ENCODE data around the gene NUCKS1.

The NUCKS1 gene

DNA sequence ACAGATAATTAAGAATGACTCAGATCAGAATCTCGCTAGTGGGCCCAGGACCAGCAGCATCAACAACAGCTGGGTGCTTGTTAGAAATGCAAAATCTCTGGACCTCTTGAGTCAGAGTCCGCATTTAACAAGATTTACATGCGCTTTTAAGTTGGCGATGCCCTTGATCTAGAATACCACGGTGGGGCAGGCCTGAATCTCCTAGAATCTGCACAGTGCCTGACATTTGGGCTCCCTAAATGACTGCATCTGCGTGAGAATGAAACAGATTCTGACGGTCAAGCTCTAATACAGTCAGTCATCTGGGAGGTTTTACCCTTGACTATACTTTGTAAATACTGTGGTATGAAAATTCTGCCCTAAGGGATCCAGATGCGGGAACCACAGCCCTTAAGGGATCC, 42.5 kb upstream of the NUCKS1 start:
- no peak overlapping the region for H4K5ac ChIP-seq (ENCODE audit: low read length)
- H3K18ac ChIP-seq (ENCODE audit: low read length) = no peak overlapping the region
- no peaks in the 10 kb centered on the region for H3K4me1 ChIP-seq (ENCODE audit: control insufficient read depth, low read depth, low read length)
- H3K23ac ChIP-seq (ENCODE audit: low read length) = no peak overlapping the region
- H2BK15ac ChIP-seq (replicated peaks; ENCODE audit: low read depth) = no peak overlapping the region
- H3K4ac ChIP-seq (ENCODE audit: low read depth, low read length) = no peak overlapping the region
- no peak overlapping the region for H3K4me2 ChIP-seq (ENCODE audit: low read length)
- H3K79me1 ChIP-seq (ENCODE audit: low read length) = no peaks in the 10 kb centered on the region
- H3K79me2 ChIP-seq (ENCODE audit: control insufficient read depth, insufficient read depth, low read length) = no peaks in the 10 kb centered on the region
- no peak overlapping the region for H3K9ac ChIP-seq (ENCODE audit: low read length)
- H3K4me3 ChIP-seq (ENCODE audit: low read length) = no peak overlapping the region
- no peak overlapping the region for H2BK5ac ChIP-seq (ENCODE audit: low read length)
- peaks cover 9% of the 10 kb centered on the region for H3K36me3 ChIP-seq (ENCODE audit: control insufficient read depth, insufficient read depth, low read length)
- no peak overlapping the region for H2AK5ac ChIP-seq (ENCODE audit: low read length)
- no peak overlapping the region for H2BK120ac ChIP-seq (ENCODE audit: low read depth, low read length)
- no peak for DNase-seq
- no peak overlapping the region for H3K27ac ChIP-seq (ENCODE audit: low read depth, low read length)
- H3K27me3 ChIP-seq (ENCODE audit: insufficient read depth, low read length, poor library complexity) = no peaks in the 10 kb centered on the region
- H3K56ac ChIP-seq (ENCODE audit: low read length) = no peak overlapping the region
- no peak overlapping the region for H4K8ac ChIP-seq (ENCODE audit: low read depth, low read length)
- no CpG with 5 or more reads among the region's 8 CpGs for WGBS (ENCODE audit: extremely low coverage, insufficient coverage, low lambda C conversion rate)

DNA sequence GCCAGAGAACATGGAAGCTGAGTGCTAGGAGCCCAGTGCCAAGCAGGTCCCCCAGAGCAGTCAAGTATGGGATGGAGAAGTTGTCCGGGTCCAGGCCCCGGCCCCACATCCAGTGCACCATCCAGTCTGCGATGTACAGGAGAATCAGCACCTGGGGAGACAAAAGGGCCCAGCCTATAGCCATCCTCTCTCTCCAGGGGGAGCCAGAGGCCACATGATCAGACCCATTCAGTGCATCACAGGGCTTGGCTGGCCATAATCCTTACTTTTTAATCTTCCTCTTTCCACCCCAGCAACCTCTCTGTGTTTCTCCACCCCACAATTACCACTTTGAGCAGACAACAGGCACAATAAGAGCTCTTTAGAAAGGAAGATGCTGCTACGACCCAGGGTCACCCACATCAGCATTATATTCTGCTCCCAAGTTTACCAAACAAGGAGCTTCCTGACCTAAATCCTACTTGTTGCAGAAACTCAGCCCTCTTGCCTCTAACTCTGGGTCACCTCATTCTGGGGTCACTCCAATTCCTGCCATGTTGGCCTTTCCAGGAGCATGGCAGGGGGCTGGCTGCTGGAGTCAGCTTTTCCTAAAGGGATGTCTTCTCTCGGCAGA, 41.7 kb upstream of the NUCKS1 start:
- Histone ChIP-seq H3K36me3 (ENCODE audit: control insufficient read depth, insufficient read depth, low read length) (peaks cover 6% of the 10 kb centered on the region), H3K4ac (ENCODE audit: low read depth, low read length) (no peak overlapping the region), H3K4me3 (ENCODE audit: low read length) (no peak overlapping the region), H3K4me2 (ENCODE audit: low read length) (no peak overlapping the region), H3K79me2 (ENCODE audit: control insufficient read depth, insufficient read depth, low read length) (no peaks in the 10 kb centered on the region), H3K56ac (ENCODE audit: low read length) (no peak overlapping the region), H2BK15ac (replicated peaks; ENCODE audit: low read depth) (no peak overlapping the region), H3K18ac (ENCODE audit: low read length) (no peak overlapping the region), H2AK5ac (ENCODE audit: low read length) (no peak overlapping the region), H3K9ac (ENCODE audit: low read length) (no peak overlapping the region), H2BK120ac (ENCODE audit: low read depth, low read length) (no peak overlapping the region), H3K23ac (ENCODE audit: low read length) (no peak overlapping the region), H3K4me1 (ENCODE audit: control insufficient read depth, low read depth, low read length) (no peaks in the 10 kb centered on the region), H4K5ac (ENCODE audit: low read length) (no peak overlapping the region), H3K79me1 (ENCODE audit: low read length) (no peaks in the 10 kb centered on the region), H4K8ac (ENCODE audit: low read depth, low read length) (no peak overlapping the region), H2BK5ac (ENCODE audit: low read length) (no peak overlapping the region), H3K27ac (ENCODE audit: low read depth, low read length) (no peak overlapping the region), H3K27me3 (ENCODE audit: insufficient read depth, low read length, poor library complexity) (no peaks in the 10 kb centered on the region)
- peak; percentile 65 for DNase-seq
- no CpG with 5 or more reads among the region's 5 CpGs for WGBS (ENCODE audit: extremely low coverage, insufficient coverage, low lambda C conversion rate)

DNA sequence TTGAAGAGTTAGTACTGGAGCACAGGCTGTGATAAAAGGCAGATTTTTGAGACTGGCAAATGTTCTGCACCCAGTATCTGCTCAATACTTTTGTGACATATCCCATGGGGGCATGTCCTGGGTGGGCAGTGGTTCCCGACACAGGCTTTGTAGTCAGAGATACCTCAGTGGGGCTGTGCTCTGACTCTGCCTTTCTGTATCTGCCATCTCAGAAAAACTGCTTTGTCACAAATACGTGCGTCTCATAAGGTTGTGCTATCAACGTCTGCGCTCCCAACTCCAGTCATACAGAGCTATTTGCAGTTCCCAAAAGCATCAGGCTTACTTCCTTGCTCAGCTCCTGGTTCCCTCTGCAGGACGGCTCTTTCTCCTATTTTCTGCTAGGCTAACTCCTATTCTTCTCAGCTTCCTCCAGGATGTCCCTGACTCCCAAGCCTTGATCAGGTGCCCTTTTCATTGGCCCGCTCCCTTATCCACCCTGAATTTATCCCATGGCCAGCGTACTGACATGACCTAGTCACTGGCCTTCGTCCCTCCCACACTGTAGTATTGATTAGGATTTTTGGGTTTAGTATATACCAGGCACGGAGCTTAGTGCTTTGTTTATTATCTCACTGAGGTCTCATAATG, 37.4 kb upstream of the NUCKS1 start:
- Histone ChIP-seq H3K4me2 (ENCODE audit: low read length) (no peak overlapping the region), H3K9ac (ENCODE audit: low read length) (no peak overlapping the region), H2BK15ac (replicated peaks; ENCODE audit: low read depth) (no peak overlapping the region), H3K56ac (ENCODE audit: low read length) (no peak overlapping the region), H3K4me3 (ENCODE audit: low read length) (no peak overlapping the region), H3K4ac (ENCODE audit: low read depth, low read length) (no peak overlapping the region), H4K5ac (ENCODE audit: low read length) (no peak overlapping the region), H2BK5ac (ENCODE audit: low read length) (no peak overlapping the region), H3K23ac (ENCODE audit: low read length) (no peak overlapping the region), H2AK5ac (ENCODE audit: low read length) (no peak overlapping the region), H3K4me1 (ENCODE audit: control insufficient read depth, low read depth, low read length) (no peaks in the 10 kb centered on the region), H3K36me3 (ENCODE audit: control insufficient read depth, insufficient read depth, low read length) (no peaks in the 10 kb centered on the region), H3K18ac (ENCODE audit: low read length) (no peak overlapping the region), H3K27me3 (ENCODE audit: insufficient read depth, low read length, poor library complexity) (no peaks in the 10 kb centered on the region), H3K27ac (ENCODE audit: low read depth, low read length) (no peak overlapping the region), H4K8ac (ENCODE audit: low read depth, low read length) (no peak overlapping the region), H2BK120ac (ENCODE audit: low read depth, low read length) (no peak overlapping the region), H3K79me2 (ENCODE audit: control insufficient read depth, insufficient read depth, low read length) (no peaks in the 10 kb centered on the region), H3K79me1 (ENCODE audit: low read length) (no peaks in the 10 kb centered on the region)
- no CpG with 5 or more reads among the region's 10 CpGs for WGBS (ENCODE audit: extremely low coverage, insufficient coverage, low lambda C conversion rate)
- DNase-seq = no peak

DNA sequence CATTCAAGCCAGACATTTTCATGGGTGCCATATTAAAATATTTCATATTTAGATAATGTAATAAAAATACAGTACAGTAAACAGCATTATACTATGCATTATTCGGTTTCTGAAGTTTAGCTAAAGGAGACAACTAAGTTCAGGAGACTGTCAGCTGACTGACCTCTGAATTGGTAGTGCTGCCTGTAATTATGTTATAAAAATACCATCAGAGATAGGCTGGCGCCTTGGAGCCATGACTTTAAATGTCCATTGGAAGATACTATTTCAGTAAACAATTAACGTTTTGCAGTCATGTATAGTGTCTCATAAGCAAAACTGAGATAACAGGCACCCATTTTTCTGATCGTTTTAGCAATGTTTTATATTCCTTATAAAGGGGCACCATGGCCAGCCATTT, 36.6 kb upstream of the NUCKS1 start:
- no peak overlapping the region for H2AK5ac ChIP-seq (ENCODE audit: low read length)
- H2BK15ac ChIP-seq (replicated peaks; ENCODE audit: low read depth) = no peak overlapping the region
- no peak for DNase-seq

DNA sequence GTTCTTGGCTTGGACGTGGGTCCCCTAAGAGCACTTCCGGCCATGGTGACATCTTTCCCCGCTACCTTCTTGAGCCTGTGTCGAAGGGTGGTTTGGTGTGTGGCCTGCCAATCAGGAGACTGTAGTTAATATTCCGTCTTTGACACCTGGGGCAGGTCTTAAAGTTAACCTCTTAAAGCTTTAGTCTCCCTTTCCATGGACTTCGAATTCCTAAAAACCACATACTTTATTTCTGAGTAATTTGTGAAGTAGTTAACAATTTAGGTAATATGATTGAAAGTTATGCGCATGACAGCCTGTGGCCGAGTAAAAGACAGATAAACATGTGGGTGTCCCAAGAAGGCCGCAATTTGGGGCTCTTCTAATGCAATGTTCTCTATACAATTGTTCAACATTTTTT, 35.5 kb upstream of the NUCKS1 start:
- WGBS (ENCODE audit: extremely low coverage, insufficient coverage, low lambda C conversion rate) = no CpG with 5 or more reads among the region's 9 CpGs
- H3K23ac ChIP-seq (ENCODE audit: low read length) = no peak overlapping the region

More for the DNA sequence above, 36.6 kb upstream of the NUCKS1 start:
- no peaks in the 10 kb centered on the region for H3K36me3 ChIP-seq (ENCODE audit: control insufficient read depth, insufficient read depth, low read length)
- no peak overlapping the region for H2BK5ac ChIP-seq (ENCODE audit: low read length)
- no peak overlapping the region for H3K18ac ChIP-seq (ENCODE audit: low read length)
- H3K27ac ChIP-seq (ENCODE audit: low read depth, low read length) = no peak overlapping the region
- H3K4ac ChIP-seq (ENCODE audit: low read depth, low read length) = no peak overlapping the region
- no peaks in the 10 kb centered on the region for H3K4me1 ChIP-seq (ENCODE audit: control insufficient read depth, low read depth, low read length)
- H3K56ac ChIP-seq (ENCODE audit: low read length) = no peak overlapping the region
- no peak overlapping the region for H3K4me3 ChIP-seq (ENCODE audit: low read length)
- no peaks in the 10 kb centered on the region for H3K27me3 ChIP-seq (ENCODE audit: insufficient read depth, low read length, poor library complexity)
- no peaks in the 10 kb centered on the region for H3K79me1 ChIP-seq (ENCODE audit: low read length)
- no peak overlapping the region for H3K23ac ChIP-seq (ENCODE audit: low read length)
- no peak overlapping the region for H3K9ac ChIP-seq (ENCODE audit: low read length)
- H4K5ac ChIP-seq (ENCODE audit: low read length) = no peak overlapping the region
- H2BK120ac ChIP-seq (ENCODE audit: low read depth, low read length) = no peak overlapping the region
- WGBS (ENCODE audit: extremely low coverage, insufficient coverage, low lambda C conversion rate) = no CpG with 5 or more reads among the region's 4 CpGs
- H3K79me2 ChIP-seq (ENCODE audit: control insufficient read depth, insufficient read depth, low read length) = no peaks in the 10 kb centered on the region
- H3K4me2 ChIP-seq (ENCODE audit: low read length) = no peak overlapping the region
- H4K8ac ChIP-seq (ENCODE audit: low read depth, low read length) = no peak overlapping the region

DNA sequence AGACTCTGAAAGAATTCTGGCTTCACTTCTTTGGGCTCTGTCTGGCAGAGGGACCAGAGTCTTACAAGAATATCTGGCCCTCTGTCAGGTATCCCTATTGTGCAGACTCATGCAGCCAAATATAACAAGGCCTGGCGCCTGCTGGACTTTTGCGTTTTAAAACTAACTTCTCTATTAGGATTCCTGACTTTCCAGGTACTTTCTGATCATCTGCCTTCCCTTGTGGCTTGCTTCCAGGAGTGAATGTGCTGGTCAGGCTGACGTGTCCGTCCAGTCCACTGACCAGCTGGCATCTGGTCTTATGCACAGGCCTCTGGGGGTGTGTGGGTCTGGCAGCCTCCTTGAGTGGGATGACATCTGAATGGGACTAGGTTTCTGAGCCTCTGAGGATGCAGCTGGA, 33.9 kb upstream of the NUCKS1 start:
- no CpG with 5 or more reads among the region's 4 CpGs for whole genome bisulfite sequencing (ENCODE audit: extremely low coverage, insufficient coverage, low lambda C conversion rate)
- H3K56ac ChIP-seq (ENCODE audit: low read length) = no peak overlapping the region
- no peak overlapping the region for H3K18ac ChIP-seq (ENCODE audit: low read length)
- H3K79me1 ChIP-seq (ENCODE audit: low read length) = no peaks in the 10 kb centered on the region
- H3K4me3 ChIP-seq (ENCODE audit: low read length) = no peak overlapping the region
- no peaks in the 10 kb centered on the region for H3K27me3 ChIP-seq (ENCODE audit: insufficient read depth, low read length, poor library complexity)
- no peak overlapping the region for H2BK5ac ChIP-seq (ENCODE audit: low read length)
- no peaks in the 10 kb centered on the region for H3K36me3 ChIP-seq (ENCODE audit: control insufficient read depth, insufficient read depth, low read length)
- no peak overlapping the region for H2AK5ac ChIP-seq (ENCODE audit: low read length)
- H2BK120ac ChIP-seq (ENCODE audit: low read depth, low read length) = no peak overlapping the region
- no peak overlapping the region for H3K4ac ChIP-seq (ENCODE audit: low read depth, low read length)
- H4K8ac ChIP-seq (ENCODE audit: low read depth, low read length) = no peak overlapping the region
- no peak overlapping the region for H4K5ac ChIP-seq (ENCODE audit: low read length)
- no peak overlapping the region for H3K9ac ChIP-seq (ENCODE audit: low read length)
- no peaks in the 10 kb centered on the region for H3K4me1 ChIP-seq (ENCODE audit: control insufficient read depth, low read depth, low read length)
- H3K79me2 ChIP-seq (ENCODE audit: control insufficient read depth, insufficient read depth, low read length) = no peaks in the 10 kb centered on the region
- DNase-seq = no peak
- no peak overlapping the region for H3K23ac ChIP-seq (ENCODE audit: low read length)
- no peak overlapping the region for H2BK15ac ChIP-seq (replicated peaks; ENCODE audit: low read depth)
- no peak overlapping the region for H3K4me2 ChIP-seq (ENCODE audit: low read length)
- H3K27ac ChIP-seq (ENCODE audit: low read depth, low read length) = no peak overlapping the region

More for the DNA sequence above, 35.5 kb upstream of the NUCKS1 start:
- no peaks in the 10 kb centered on the region for H3K79me2 ChIP-seq (ENCODE audit: control insufficient read depth, insufficient read depth, low read length)
- no peak overlapping the region for H3K4me3 ChIP-seq (ENCODE audit: low read length)
- no peaks in the 10 kb centered on the region for H3K4me1 ChIP-seq (ENCODE audit: control insufficient read depth, low read depth, low read length)
- no peak overlapping the region for H4K8ac ChIP-seq (ENCODE audit: low read depth, low read length)
- H4K5ac ChIP-seq (ENCODE audit: low read length) = no peak overlapping the region
- no peaks in the 10 kb centered on the region for H3K27me3 ChIP-seq (ENCODE audit: insufficient read depth, low read length, poor library complexity)
- H2AK5ac ChIP-seq (ENCODE audit: low read length) = no peak overlapping the region
- H3K56ac ChIP-seq (ENCODE audit: low read length) = no peak overlapping the region
- no peak overlapping the region for H2BK120ac ChIP-seq (ENCODE audit: low read depth, low read length)
- no peak overlapping the region for H2BK15ac ChIP-seq (replicated peaks; ENCODE audit: low read depth)
- H3K9ac ChIP-seq (ENCODE audit: low read length) = no peak overlapping the region
- no peak overlapping the region for H3K4me2 ChIP-seq (ENCODE audit: low read length)
- no peaks in the 10 kb centered on the region for H3K79me1 ChIP-seq (ENCODE audit: low read length)
- no peak overlapping the region for H3K18ac ChIP-seq (ENCODE audit: low read length)
- no peak overlapping the region for H2BK5ac ChIP-seq (ENCODE audit: low read length)
- no peak overlapping the region for H3K27ac ChIP-seq (ENCODE audit: low read depth, low read length)
- no peaks in the 10 kb centered on the region for H3K36me3 ChIP-seq (ENCODE audit: control insufficient read depth, insufficient read depth, low read length)
- no peak overlapping the region for H3K4ac ChIP-seq (ENCODE audit: low read depth, low read length)
- DNase-seq = no peak

Data from mesendoderm (in vitro differentiated cells).